ENCODE measurements around the gene CCDC138.

CCDC138 gene

DNA sequence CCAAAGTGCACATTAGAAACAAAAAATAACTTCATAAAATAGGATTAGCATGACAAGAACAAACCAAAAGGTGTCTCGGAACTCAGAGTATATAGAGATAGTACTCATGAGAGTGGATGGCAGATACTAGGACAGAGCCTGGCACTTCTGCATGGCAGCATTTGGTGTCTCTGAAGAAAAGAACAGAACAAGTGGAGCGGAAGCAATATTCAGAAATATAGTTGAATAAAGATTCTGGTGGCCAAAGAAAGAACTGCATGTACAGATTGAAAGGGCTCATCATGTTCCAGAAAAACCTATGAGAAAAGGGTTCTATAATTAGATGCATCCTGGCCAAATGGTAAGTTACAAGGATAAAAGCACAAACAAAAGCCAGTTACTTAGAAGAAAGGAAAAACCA, 90.9 kb downstream of the CCDC138 start:
- Histone ChIP-seq H3K4me3 (ENCODE audit: low read depth in 1 of 5, low read length in 5 of 5) (no peak overlapping the region), H3K9me3 (ENCODE audit: control insufficient read depth in 5 of 5, low read length in 5 of 5) (peaks cover 4 to 12% (median 7%) of the 10 kb centered on the region in 5 donors), H3K27ac (ENCODE audit: low read depth, low read length) (no peak overlapping the region), H3K9ac (ENCODE audit: low read length in 5 of 5) (no peak overlapping the region), H3K27me3 (ENCODE audit: control insufficient read depth in 5 of 5, insufficient read depth in 4 of 5, low read length in 5 of 5) (no peaks in the 10 kb centered on the region), H3K4me1 (ENCODE audit: control insufficient read depth in 5 of 5, insufficient read depth in 5 of 5, low read length in 5 of 5) (no peaks in the 10 kb centered on the region), H3K36me3 (ENCODE audit: control insufficient read depth in 5 of 5, insufficient read depth in 5 of 5, low read length in 5 of 5) (no peaks in the 10 kb centered on the region)

DNA sequence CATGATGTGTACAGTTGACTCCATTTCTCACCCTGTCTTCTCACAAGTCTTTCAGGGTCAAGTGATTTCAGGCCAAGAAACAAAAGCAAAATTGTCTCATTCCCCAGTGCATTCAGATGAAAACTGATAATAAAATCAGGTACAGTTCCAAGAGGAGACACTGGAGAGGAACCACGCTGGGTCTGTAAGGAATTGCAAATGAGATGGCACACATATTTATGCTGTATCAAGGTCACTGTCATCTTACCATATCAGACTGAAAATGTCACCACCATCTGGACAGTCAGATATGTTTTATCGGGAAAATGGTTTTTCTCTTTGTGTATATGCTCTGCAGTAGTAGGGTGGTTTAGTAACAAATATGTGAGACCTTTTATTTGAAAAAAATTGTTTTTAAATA, 91.7 kb downstream of the CCDC138 start:
- H3K9me3 ChIP-seq (ENCODE audit: control insufficient read depth in 5 of 5, low read length in 5 of 5): peaks cover 4 to 14% (median 11%) of the 10 kb centered on the region in 5 donors
- H3K27me3 ChIP-seq (ENCODE audit: control insufficient read depth in 5 of 5, insufficient read depth in 4 of 5, low read length in 5 of 5): no peaks in the 10 kb centered on the region
- H3K4me1 ChIP-seq (ENCODE audit: control insufficient read depth in 5 of 5, insufficient read depth in 5 of 5, low read length in 5 of 5): no peaks in the 10 kb centered on the region
- H3K9ac ChIP-seq (ENCODE audit: low read length in 5 of 5): no peak overlapping the region
- no peak overlapping the region for H3K27ac ChIP-seq (ENCODE audit: low read depth, low read length)
- no peak overlapping the region for H3K4me3 ChIP-seq (ENCODE audit: low read depth in 1 of 5, low read length in 5 of 5)
- H3K36me3 ChIP-seq (ENCODE audit: control insufficient read depth in 5 of 5, insufficient read depth in 5 of 5, low read length in 5 of 5): no peaks in the 10 kb centered on the region

DNA sequence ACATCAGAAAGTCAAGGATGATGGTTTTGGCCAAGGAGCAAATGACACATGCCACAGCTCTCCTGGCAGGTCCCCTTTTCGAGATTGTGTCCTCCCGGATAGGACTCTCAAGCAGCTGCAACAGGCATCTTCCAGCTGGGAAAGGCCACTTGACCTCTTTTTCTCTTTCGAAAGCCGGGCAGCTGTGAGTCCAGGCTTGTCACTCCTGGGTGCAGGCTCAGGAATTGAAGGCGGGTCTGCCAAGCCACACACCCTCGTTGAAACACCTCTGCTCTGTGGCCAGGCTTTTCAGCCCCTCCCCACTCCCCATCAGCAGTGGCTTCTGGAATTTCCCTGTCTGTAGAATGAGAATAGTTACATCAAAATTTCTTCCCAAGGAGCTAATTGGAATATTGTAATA, 98.0 kb downstream of the CCDC138 start:
- no peaks in the 10 kb centered on the region for H3K36me3 ChIP-seq (ENCODE audit: control insufficient read depth in 5 of 5, insufficient read depth in 5 of 5, low read length in 5 of 5)
- H3K27ac ChIP-seq (ENCODE audit: low read depth, low read length): no peak overlapping the region
- no peaks in the 10 kb centered on the region for H3K27me3 ChIP-seq (ENCODE audit: control insufficient read depth in 5 of 5, insufficient read depth in 4 of 5, low read length in 5 of 5)
- H3K9ac ChIP-seq (ENCODE audit: low read length in 5 of 5): no peak overlapping the region
- H3K9me3 ChIP-seq (ENCODE audit: control insufficient read depth in 5 of 5, low read length in 5 of 5): peaks cover 4 to 20% (median 14%) of the 10 kb centered on the region in 5 donors
- no peaks in the 10 kb centered on the region for H3K4me1 ChIP-seq (ENCODE audit: control insufficient read depth in 5 of 5, insufficient read depth in 5 of 5, low read length in 5 of 5)
- no peak overlapping the region for H3K4me3 ChIP-seq (ENCODE audit: low read depth in 1 of 5, low read length in 5 of 5)

DNA sequence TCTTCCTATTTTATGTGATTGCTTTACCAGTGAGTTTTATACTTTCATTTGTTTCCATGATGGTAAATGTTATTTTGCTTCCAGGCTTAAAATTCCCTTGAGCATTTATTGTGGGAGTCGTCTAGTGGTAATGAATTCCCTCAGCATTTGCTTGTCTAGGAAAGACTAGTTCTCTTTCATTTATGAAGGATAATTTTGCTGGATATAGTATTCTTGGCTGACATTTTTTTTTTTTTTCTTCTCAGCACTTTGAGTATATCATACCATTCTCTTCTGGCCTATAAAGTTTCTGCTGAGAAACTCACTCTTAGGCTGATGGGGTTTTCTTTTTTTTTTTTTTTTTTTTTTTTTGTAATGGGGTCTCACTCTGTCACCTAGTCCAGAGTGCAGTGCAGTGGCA, 103.3 kb downstream of the CCDC138 start:
- H3K9ac ChIP-seq (ENCODE audit: low read length in 5 of 5): no peak overlapping the region
- no peaks in the 10 kb centered on the region for H3K36me3 ChIP-seq (ENCODE audit: control insufficient read depth in 5 of 5, insufficient read depth in 5 of 5, low read length in 5 of 5)
- H3K9me3 ChIP-seq (ENCODE audit: control insufficient read depth in 5 of 5, low read length in 5 of 5): peaks cover 6 to 19% (median 11%) of the 10 kb centered on the region in 5 donors
- H3K4me1 ChIP-seq (ENCODE audit: control insufficient read depth in 5 of 5, insufficient read depth in 5 of 5, low read length in 5 of 5): no peaks in the 10 kb centered on the region
- no peaks in the 10 kb centered on the region for H3K27me3 ChIP-seq (ENCODE audit: control insufficient read depth in 5 of 5, insufficient read depth in 4 of 5, low read length in 5 of 5)
- no peak overlapping the region for H3K4me3 ChIP-seq (ENCODE audit: low read depth in 1 of 5, low read length in 5 of 5)
- H3K27ac ChIP-seq (ENCODE audit: low read depth, low read length): no peak overlapping the region

DNA sequence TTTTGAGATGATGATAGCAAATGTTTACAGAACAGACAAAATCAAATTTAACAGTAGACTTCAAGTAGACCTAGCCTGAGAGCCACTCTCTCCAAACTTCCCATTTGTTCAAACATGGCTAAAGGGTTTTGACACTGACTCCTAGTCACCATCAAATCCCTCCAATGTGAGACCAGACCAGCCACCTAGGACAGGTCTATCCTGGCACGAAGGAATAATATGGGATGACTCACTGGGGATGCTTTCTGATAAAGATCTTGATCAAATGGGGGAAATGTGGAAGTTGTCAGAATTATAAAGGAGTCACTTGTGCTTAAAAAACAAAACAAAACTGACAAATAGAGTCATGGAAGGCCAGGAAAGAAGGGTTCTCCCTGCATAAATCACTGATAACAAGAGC, 106.7 kb downstream of the CCDC138 start:
- Histone ChIP-seq H3K9me3 (ENCODE audit: control insufficient read depth in 5 of 5, low read length in 5 of 5) (peaks cover 6 to 14% (median 11%) of the 10 kb centered on the region in 5 donors), H3K27ac (ENCODE audit: low read depth, low read length) (no peak overlapping the region), H3K36me3 (ENCODE audit: control insufficient read depth in 5 of 5, insufficient read depth in 5 of 5, low read length in 5 of 5) (no peaks in the 10 kb centered on the region), H3K9ac (ENCODE audit: low read length in 5 of 5) (no peak overlapping the region), H3K27me3 (ENCODE audit: control insufficient read depth in 5 of 5, insufficient read depth in 4 of 5, low read length in 5 of 5) (no peaks in the 10 kb centered on the region), H3K4me1 (ENCODE audit: control insufficient read depth in 5 of 5, insufficient read depth in 5 of 5, low read length in 5 of 5) (no peaks in the 10 kb centered on the region), H3K4me3 (ENCODE audit: low read depth in 1 of 5, low read length in 5 of 5) (no peak overlapping the region)

DNA sequence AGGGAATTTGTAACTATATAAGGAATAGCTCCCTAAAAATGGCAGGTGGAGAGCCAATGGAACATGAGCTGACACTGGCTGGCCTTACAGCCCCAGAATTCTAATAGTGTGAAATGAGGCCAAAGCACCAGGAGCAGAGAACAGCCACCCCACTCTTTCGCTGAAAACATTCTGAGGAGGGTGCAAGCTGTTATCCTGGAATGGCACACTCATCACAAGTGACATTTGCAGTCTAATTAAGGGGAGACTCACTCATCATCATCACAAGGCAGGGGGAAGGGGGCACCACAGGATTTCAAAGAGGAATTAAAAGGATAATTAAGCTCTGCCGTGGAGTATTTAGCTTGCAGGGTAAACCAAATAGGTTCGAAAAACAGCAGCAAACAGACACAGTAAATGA, 108.2 kb downstream of the CCDC138 start:
- H3K4me1 ChIP-seq (ENCODE audit: control insufficient read depth in 5 of 5, insufficient read depth in 5 of 5, low read length in 5 of 5): no peaks in the 10 kb centered on the region
- H3K9ac ChIP-seq (ENCODE audit: low read length in 5 of 5): no peak overlapping the region
- no peak overlapping the region for H3K27ac ChIP-seq (ENCODE audit: low read depth, low read length)
- H3K27me3 ChIP-seq (ENCODE audit: control insufficient read depth in 5 of 5, insufficient read depth in 4 of 5, low read length in 5 of 5): no peaks in the 10 kb centered on the region
- H3K4me3 ChIP-seq (ENCODE audit: low read depth in 1 of 5, low read length in 5 of 5): no peak overlapping the region
- peaks cover 6 to 12% (median 7%) of the 10 kb centered on the region in 5 donors for H3K9me3 ChIP-seq (ENCODE audit: control insufficient read depth in 5 of 5, low read length in 5 of 5)
- H3K36me3 ChIP-seq (ENCODE audit: control insufficient read depth in 5 of 5, insufficient read depth in 5 of 5, low read length in 5 of 5): no peaks in the 10 kb centered on the region

DNA sequence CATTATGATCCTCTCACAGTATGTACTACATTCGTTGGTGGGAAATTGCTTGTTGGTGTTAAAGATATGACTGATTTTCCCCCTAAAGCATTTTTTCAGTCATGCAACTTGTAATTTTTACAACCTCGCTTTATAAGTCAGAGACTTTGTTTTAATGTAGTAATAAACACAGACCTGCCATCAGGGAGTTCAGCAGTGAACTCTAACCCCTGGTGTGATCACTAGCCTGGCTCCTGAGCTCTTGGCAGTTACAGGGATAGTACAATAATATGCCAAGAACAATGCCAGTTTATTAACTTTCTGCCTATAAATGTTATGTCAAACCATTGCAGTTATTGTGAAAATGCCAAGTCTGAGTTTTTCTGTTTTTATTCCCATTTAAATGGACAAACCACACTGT, 108.6 kb downstream of the CCDC138 start:
- Histone ChIP-seq H3K27ac (ENCODE audit: low read depth, low read length) (no peak overlapping the region), H3K4me3 (ENCODE audit: low read depth in 1 of 5, low read length in 5 of 5) (no peak overlapping the region), H3K27me3 (ENCODE audit: control insufficient read depth in 5 of 5, insufficient read depth in 4 of 5, low read length in 5 of 5) (no peaks in the 10 kb centered on the region), H3K36me3 (ENCODE audit: control insufficient read depth in 5 of 5, insufficient read depth in 5 of 5, low read length in 5 of 5) (no peaks in the 10 kb centered on the region), H3K9ac (ENCODE audit: low read length in 5 of 5) (no peak overlapping the region), H3K9me3 (ENCODE audit: control insufficient read depth in 5 of 5, low read length in 5 of 5) (peaks cover 5 to 10% (median 5%) of the 10 kb centered on the region in 5 donors), H3K4me1 (ENCODE audit: control insufficient read depth in 5 of 5, insufficient read depth in 5 of 5, low read length in 5 of 5) (no peaks in the 10 kb centered on the region)

DNA sequence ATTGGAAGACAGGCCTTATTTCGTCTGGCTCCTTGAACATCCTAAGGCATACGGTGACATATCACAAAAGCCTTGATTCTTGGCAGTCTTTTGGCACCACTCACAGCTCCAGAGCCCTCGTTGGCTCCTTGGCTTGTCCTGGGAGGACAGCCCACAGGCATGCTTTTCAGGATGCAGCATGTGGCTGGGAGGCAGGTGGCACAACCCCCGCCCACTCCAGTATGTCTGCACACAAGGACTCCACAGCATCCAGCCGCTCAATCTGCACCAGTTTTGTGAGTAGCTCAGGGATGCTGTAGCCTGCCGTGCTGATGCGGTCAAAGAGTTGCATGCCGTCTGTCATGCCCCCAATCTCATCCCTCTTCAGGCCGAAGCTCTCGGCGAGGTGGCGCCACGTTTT, 110.2 kb downstream of the CCDC138 start:
- Histone ChIP-seq H3K27ac (ENCODE audit: low read depth, low read length) (no peak overlapping the region), H3K36me3 (ENCODE audit: control insufficient read depth in 5 of 5, insufficient read depth in 5 of 5, low read length in 5 of 5) (no peaks in the 10 kb centered on the region), H3K9ac (ENCODE audit: low read length in 5 of 5) (no peak overlapping the region), H3K4me1 (ENCODE audit: control insufficient read depth in 5 of 5, insufficient read depth in 5 of 5, low read length in 5 of 5) (no peaks in the 10 kb centered on the region), H3K27me3 (ENCODE audit: control insufficient read depth in 5 of 5, insufficient read depth in 4 of 5, low read length in 5 of 5) (no peaks in the 10 kb centered on the region), H3K9me3 (ENCODE audit: control insufficient read depth in 5 of 5, low read length in 5 of 5) (peaks cover 0 to 6% (median 2%) of the 10 kb centered on the region in 5 donors), H3K4me3 (ENCODE audit: low read depth in 1 of 5, low read length in 5 of 5) (no peak overlapping the region)

DNA sequence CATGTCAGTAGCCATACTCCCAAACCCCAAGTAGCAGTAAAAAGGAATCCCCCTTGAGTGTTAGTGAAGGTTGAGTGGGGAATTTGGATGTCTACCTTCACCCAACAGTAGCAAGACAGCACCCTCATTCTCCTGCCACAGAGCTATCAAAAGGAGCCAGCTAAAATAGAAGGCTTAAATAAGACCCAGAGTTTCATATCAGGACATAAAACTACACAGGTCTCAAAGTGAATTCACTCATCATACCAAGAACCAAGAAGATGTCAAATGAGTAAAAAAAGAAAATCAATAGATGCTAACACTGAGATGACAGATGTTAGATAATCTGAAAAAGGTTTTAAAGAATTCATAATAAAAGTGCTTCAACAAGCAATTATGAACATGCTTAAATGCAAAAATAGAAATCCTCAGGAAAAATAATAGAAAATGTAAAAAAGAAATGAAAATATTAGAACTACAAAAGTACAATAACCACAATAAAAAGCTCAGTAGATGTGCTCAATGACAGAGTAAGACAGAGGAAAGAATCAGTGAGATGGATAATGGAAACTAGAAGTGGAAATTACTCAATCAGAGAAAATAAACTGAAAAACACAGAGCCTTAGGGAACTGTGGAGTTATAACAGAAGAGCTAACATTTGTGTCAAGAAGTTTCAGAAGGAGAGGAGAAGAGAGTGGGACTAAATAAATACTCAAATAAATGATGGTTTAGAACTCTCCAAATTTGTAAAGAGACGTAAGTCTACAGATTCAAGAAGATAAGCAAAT, 111.9 kb downstream of the CCDC138 start:
- H3K27ac ChIP-seq (ENCODE audit: low read depth, low read length): no peak overlapping the region
- no peaks in the 10 kb centered on the region for H3K27me3 ChIP-seq (ENCODE audit: control insufficient read depth in 5 of 5, insufficient read depth in 4 of 5, low read length in 5 of 5)
- H3K9ac ChIP-seq (ENCODE audit: low read length in 5 of 5): no peak overlapping the region
- H3K4me1 ChIP-seq (ENCODE audit: control insufficient read depth in 5 of 5, insufficient read depth in 5 of 5, low read length in 5 of 5): no peaks in the 10 kb centered on the region
- no peak overlapping the region for H3K4me3 ChIP-seq (ENCODE audit: low read depth in 1 of 5, low read length in 5 of 5)
- H3K9me3 ChIP-seq (ENCODE audit: control insufficient read depth in 5 of 5, low read length in 5 of 5): peaks cover 0 to 6% (median 0%) of the 10 kb centered on the region in 5 donors
- no peaks in the 10 kb centered on the region for H3K36me3 ChIP-seq (ENCODE audit: control insufficient read depth in 5 of 5, insufficient read depth in 5 of 5, low read length in 5 of 5)

DNA sequence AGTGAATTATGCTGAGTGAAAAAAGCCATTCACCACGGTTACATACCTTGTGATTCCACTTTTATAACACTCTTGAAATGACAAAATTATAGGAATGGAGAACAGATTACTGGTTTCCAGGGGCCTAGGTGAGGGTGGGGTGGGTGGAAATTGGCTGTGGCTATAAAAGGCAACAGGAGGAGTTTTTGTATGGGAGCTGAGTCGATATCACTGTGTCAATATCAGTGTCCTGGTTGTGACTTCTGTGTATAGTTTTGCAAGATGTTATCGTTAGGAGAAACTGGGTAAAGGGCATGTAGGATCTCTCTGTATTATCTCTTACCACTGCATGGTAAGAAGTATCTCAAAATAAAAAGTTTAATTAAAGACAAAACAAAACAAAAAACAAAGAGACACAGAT, 118.1 kb downstream of the CCDC138 start:
- no peaks in the 10 kb centered on the region for H3K36me3 ChIP-seq (ENCODE audit: control insufficient read depth in 5 of 5, insufficient read depth in 5 of 5, low read length in 5 of 5)
- H3K4me1 ChIP-seq (ENCODE audit: control insufficient read depth in 5 of 5, insufficient read depth in 5 of 5, low read length in 5 of 5): peaks cover 0 to 7% (median 4%) of the 10 kb centered on the region in 5 donors
- no peak overlapping the region for H3K9ac ChIP-seq (ENCODE audit: low read length in 5 of 5)
- H3K27ac ChIP-seq (ENCODE audit: low read depth, low read length): no peak overlapping the region
- peaks cover 0 to 6% (median 0%) of the 10 kb centered on the region in 5 donors for H3K9me3 ChIP-seq (ENCODE audit: control insufficient read depth in 5 of 5, low read length in 5 of 5)
- H3K27me3 ChIP-seq (ENCODE audit: control insufficient read depth in 5 of 5, insufficient read depth in 4 of 5, low read length in 5 of 5): peaks cover 0 to 5% (median 0%) of the 10 kb centered on the region in 5 donors
- H3K4me3 ChIP-seq (ENCODE audit: low read depth in 1 of 5, low read length in 5 of 5): no peak overlapping the region

Measured in subcutaneous abdominal adipose tissue (tissue), 5 donors.